Loucy (cell line): ENCODE measurements around the gene TMEM147.

Source experiments
- H2AFZ ChIP-seq: fragments of 200-600 bp; sonication (generic); 2 replicates; pipeline ENCODE4 v1.6.0; 2016; ENCODE audit warnings: antibody characterized with exemption, mild to moderate bottlenecking, low read length, moderate library complexity
- H3F3A ChIP-seq: fragments of 200-600 bp; 2 replicates; pipeline ENCODE4 v1.6.0; 2016; ENCODE audit warnings: antibody characterized with exemption, low read depth, mild to moderate bottlenecking
- H3K27me3 ChIP-seq: fragments of 200-600 bp; sonication (generic); 2 replicates; pipeline ENCODE4 v1.6.1; 2014; ENCODE audit warnings: low read length, mild to moderate bottlenecking; ENCODE audit not compliant: insufficient read depth, poor library complexity, severe bottlenecking
- H3K36me3 ChIP-seq: fragments of 200-600 bp; sonication (generic); 2 replicates; pipeline ENCODE4 v1.6.1; 2016; ENCODE audit warnings: low read length; ENCODE audit not compliant: insufficient read depth
- H3K4me1 ChIP-seq: fragments of 200-600 bp; sonication (generic); 2 replicates; pipeline ENCODE4 v1.5.1; 2014; ENCODE audit warnings: low read length, mild to moderate bottlenecking; ENCODE audit not compliant: insufficient read depth, poor library complexity, severe bottlenecking
- H3K4me2 ChIP-seq: fragments of 200-600 bp; sonication (generic); 2 replicates; pipeline ENCODE4 v1.6.0; 2014; ENCODE audit warnings: antibody characterized with exemption, low read length, low read depth, mild to moderate bottlenecking; ENCODE audit not compliant: poor library complexity, severe bottlenecking
- H3K4me3 ChIP-seq: fragments of 200-600 bp; sonication (generic); 2 replicates; pipeline ENCODE4 v1.5.1; 2014; ENCODE audit warnings: low read length, mild to moderate bottlenecking, mixed read lengths; ENCODE audit not compliant: poor library complexity, severe bottlenecking
- H3K79me2 ChIP-seq: fragments of 200-600 bp; sonication (generic); 2 replicates; pipeline ENCODE4 v1.6.1; 2014; ENCODE audit warnings: low read length; ENCODE audit not compliant: insufficient read depth
- H3K9ac ChIP-seq: fragments of 200-600 bp; sonication (generic); 2 replicates; pipeline ENCODE4 v1.6.0; 2014; ENCODE audit warnings: mild to moderate bottlenecking, low read depth, low read length, moderate library complexity; ENCODE audit not compliant: poor library complexity, severe bottlenecking
- H3K9me2 ChIP-seq: fragments of 200-600 bp; sonication (generic); replicated peaks from 2 replicates; pipeline ENCODE4 v1.6.1; 2016; ENCODE audit warnings: low read depth, low read length, mixed read lengths
- H3K9me3 ChIP-seq: fragments of 200-600 bp; sonication (generic); 2 replicates; pipeline ENCODE4 v1.6.1; 2014; ENCODE audit warnings: mild to moderate bottlenecking, antibody characterized with exemption, low read length, low read depth; ENCODE audit not compliant: insufficient read depth
- H4K20me1 ChIP-seq: fragments of 200-600 bp; sonication (generic); 2 replicates; pipeline ENCODE4 v1.6.0; 2014; ENCODE audit warnings: antibody characterized with exemption, low read length, mild to moderate bottlenecking; ENCODE audit not compliant: insufficient read depth, poor library complexity, severe bottlenecking
- EZH2phosphoT487 ChIP-seq: fragments of 200-600 bp; IDR thresholded peaks from 2 replicates; pipeline ENCODE4 v1.6.1; 2018; ENCODE audit warnings: antibody characterized with exemption, mild to moderate bottlenecking, moderate library complexity, borderline replicate concordance
- TF ChIP-seq, protein P1 (sequence below): fragments of 200-600 bp; sonication (generic); conservative IDR thresholded peaks from 2 replicates; pipeline ENCODE4 v1.5.1; 2014; ENCODE audit warnings: mild to moderate bottlenecking, antibody characterized with exemption, low read length

Gene TMEM147

DNA sequence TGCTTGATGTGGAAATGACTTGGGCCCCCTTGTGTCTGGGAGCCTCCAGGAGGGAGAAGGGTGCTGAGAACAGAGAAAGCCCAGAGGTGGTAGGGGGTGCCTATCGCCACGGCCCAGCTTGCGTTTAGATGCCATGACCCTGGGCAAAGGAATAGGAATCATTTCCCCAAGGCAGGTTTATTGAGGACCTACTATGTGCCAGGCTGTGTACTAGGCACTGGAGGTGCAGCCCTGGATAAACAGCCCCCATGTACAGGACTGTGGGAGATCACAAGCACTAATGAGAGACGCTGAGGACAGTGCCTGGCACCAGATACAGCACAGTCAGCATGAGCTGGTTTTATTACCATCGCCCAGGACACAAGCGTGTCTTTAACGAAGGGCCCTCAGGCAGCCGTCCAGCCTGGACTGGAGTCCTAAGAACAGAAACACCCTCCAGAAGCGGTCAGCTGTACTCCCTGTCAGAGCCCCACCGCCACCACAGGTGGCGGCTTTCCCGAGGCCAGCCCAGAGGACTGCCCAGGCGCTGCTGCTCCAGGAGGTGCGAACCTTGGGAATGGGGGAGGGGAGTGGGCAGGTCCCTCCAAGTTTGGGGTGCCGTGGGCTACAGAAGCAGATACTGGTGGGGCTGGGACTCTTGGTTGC lies 4.6 kb downstream of the TMEM147 start:
- H4K20me1 ChIP-seq, result no peaks in the 10 kb centered on the region
- TF ChIP-seq, protein P1, sequence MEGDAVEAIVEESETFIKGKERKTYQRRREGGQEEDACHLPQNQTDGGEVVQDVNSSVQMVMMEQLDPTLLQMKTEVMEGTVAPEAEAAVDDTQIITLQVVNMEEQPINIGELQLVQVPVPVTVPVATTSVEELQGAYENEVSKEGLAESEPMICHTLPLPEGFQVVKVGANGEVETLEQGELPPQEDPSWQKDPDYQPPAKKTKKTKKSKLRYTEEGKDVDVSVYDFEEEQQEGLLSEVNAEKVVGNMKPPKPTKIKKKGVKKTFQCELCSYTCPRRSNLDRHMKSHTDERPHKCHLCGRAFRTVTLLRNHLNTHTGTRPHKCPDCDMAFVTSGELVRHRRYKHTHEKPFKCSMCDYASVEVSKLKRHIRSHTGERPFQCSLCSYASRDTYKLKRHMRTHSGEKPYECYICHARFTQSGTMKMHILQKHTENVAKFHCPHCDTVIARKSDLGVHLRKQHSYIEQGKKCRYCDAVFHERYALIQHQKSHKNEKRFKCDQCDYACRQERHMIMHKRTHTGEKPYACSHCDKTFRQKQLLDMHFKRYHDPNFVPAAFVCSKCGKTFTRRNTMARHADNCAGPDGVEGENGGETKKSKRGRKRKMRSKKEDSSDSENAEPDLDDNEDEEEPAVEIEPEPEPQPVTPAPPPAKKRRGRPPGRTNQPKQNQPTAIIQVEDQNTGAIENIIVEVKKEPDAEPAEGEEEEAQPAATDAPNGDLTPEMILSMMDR, result no peak
- no peak for TF ChIP-seq EZH2phosphoT487
- H2AFZ ChIP-seq, result no peak overlapping the region
- H3K4me1 ChIP-seq, result peaks cover 15% of the 10 kb centered on the region
- H3F3A ChIP-seq, result no peaks in the 10 kb centered on the region
- peaks cover 21% of the 10 kb centered on the region for H3K79me2 ChIP-seq
- no peak overlapping the region for H3K4me2 ChIP-seq
- no peaks in the 10 kb centered on the region for H3K9me2 ChIP-seq
- H3K9me3 ChIP-seq, result no peaks in the 10 kb centered on the region
- H3K9ac ChIP-seq, result no peak overlapping the region
- no peak overlapping the region for H3K4me3 ChIP-seq
- H3K27me3 ChIP-seq, result no peaks in the 10 kb centered on the region
- no peaks in the 10 kb centered on the region for H3K36me3 ChIP-seq

DNA sequence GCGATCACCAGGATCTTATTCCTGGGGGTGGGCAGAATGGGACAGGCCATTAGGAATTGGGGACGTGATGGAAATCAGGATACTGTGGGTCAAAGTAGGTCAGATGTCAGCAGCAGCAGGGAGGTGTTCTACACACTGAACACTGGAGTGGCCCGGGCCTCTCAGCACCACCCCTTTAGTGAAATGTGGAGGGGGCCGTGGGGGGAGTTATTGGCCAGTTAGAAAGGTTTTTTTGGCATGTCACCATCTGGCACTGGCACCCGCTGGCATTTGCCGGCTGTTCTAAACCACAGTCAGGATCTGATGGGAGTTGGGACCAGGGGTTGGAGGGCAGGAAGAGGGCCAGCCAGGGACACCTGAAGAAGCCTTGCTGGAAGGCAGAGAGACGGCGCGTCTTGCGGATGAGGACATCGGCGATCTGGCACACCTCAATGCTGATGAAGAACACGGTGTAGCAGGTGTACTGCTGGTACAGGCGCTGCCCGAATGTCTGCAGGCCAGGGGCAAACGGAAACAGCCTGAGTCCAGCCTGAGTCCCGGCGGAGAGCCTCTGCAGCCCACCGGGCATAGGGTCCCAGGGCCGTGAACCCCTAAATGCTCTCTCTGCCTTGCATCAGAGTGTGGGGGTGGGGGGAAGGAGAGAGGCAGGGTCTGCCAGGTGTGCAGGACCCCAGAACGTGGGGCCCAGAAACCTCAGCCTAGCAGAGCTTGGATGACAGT lies 5.8 kb downstream of the TMEM147 start:
- Histone ChIP-seq H3K4me1 (peaks cover 10% of the 10 kb centered on the region), H3K27me3 (no peaks in the 10 kb centered on the region), H2AFZ (no peak overlapping the region), H3K79me2 (peaks cover 9% of the 10 kb centered on the region; the same call in 1 of the 2 replicates), H3K9me2 (no peaks in the 10 kb centered on the region), H3K4me2 (no peak overlapping the region), H3F3A (no peaks in the 10 kb centered on the region), H3K36me3 (no peaks in the 10 kb centered on the region), H3K4me3 (no peak overlapping the region), H3K9me3 (no peaks in the 10 kb centered on the region), H4K20me1 (no peaks in the 10 kb centered on the region), H3K9ac (no peak overlapping the region)
- TF ChIP-seq, protein P1, result no peak
- no peak for TF ChIP-seq EZH2phosphoT487

DNA sequence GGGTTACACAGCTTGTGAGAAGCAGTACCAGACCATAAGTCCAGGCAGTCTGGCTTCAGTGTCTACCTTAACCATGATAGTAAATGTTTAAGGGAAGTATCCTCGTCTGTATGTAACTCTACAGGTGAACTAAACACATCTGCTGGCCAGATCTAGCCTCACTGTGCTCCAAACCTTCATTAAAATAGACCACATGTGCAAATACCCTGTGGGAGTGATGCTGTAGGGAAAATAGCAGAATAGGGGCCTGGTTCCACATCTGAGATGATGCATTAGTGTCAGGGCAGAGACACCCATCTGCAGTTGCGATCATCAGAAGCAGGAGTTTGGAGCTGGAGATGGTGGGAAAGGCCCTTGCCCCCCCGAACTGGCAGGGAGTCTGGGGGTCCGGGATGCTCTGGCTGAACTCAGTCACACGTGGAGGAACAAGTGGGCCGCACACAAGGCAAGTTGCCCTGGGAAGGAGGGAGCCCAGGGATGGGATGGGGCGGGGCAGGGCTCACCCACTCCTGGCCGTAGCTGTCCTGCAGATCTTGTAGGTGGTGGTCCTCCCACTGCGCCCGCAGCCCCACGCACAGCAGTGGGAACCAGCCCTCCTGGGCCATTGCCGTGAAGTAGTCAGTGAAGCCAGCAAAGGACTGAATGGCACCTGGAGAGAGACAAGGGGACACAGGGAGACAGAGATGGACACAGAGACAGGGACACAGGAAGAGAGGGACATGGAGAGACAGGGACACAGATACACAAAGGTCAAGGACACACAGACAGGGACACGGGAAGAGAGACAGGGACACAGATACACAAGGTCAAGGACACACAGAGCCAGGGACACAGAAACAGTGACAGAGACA lies 7.3 kb downstream of the TMEM147 start:
- no peak overlapping the region for H2AFZ ChIP-seq
- H3K9ac ChIP-seq, result no peak overlapping the region
- no peaks in the 10 kb centered on the region for H3K79me2 ChIP-seq
- TF ChIP-seq, protein P1, result no peak
- no peak for TF ChIP-seq EZH2phosphoT487
- H3K27me3 ChIP-seq, result no peaks in the 10 kb centered on the region
- no peaks in the 10 kb centered on the region for H4K20me1 ChIP-seq
- H3K9me3 ChIP-seq, result no peaks in the 10 kb centered on the region
- no peak overlapping the region for H3K4me3 ChIP-seq
- H3K9me2 ChIP-seq, result no peaks in the 10 kb centered on the region
- H3F3A ChIP-seq, result no peaks in the 10 kb centered on the region
- H3K4me2 ChIP-seq, result no peak overlapping the region
- no peaks in the 10 kb centered on the region for H3K36me3 ChIP-seq
- no peaks in the 10 kb centered on the region for H3K4me1 ChIP-seq
